ENCODE measurements around the gene ARHGAP31. TPM values are rescaled to one million over a fixed set of nuclear protein-coding genes. Genes with fewer than 3 reads are reported as not detected.

Gene ARHGAP31
- total RNA-seq, 1 donor from 2014 or later, result 23.7 TPM

DNA sequence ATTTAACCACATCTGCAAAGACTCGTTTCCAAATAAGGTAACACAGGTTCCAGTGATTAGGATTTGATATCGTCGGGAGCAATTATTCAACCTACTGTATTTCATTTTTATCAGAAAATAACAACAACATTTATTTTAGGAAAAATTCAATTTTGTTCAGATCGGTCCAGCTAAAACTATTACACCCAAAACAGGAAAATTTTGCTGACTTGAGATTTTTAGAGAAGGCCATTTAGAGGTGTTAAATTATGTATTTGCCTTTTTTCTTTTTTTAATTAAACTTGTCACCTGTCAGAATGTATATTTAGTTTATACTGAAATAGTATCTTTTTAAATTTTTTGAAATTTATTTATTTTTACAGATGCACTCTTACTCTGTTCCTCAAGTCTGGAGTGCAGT is 81.3 kb downstream of the ARHGAP31 start:
- H3K27ac Mint-ChIP-seq, result no peak overlapping the region
- no peak for ATAC-seq (ENCODE audit: low read depth)
- TF ChIP-seq, protein P1, sequence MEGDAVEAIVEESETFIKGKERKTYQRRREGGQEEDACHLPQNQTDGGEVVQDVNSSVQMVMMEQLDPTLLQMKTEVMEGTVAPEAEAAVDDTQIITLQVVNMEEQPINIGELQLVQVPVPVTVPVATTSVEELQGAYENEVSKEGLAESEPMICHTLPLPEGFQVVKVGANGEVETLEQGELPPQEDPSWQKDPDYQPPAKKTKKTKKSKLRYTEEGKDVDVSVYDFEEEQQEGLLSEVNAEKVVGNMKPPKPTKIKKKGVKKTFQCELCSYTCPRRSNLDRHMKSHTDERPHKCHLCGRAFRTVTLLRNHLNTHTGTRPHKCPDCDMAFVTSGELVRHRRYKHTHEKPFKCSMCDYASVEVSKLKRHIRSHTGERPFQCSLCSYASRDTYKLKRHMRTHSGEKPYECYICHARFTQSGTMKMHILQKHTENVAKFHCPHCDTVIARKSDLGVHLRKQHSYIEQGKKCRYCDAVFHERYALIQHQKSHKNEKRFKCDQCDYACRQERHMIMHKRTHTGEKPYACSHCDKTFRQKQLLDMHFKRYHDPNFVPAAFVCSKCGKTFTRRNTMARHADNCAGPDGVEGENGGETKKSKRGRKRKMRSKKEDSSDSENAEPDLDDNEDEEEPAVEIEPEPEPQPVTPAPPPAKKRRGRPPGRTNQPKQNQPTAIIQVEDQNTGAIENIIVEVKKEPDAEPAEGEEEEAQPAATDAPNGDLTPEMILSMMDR (IDR thresholded peaks at IDR 0.05), result no peak
- intact Hi-C loops (cut with micrococcal nuclease), result no loop called here
- peaks cover 2% of the 10 kb centered on the region for H3K9me3 Mint-ChIP-seq
- H3K36me3 Mint-ChIP-seq (ENCODE audit: low read depth), result peaks cover 11% of the 10 kb centered on the region
- DNase-seq, result no peak
- peaks cover 10% of the 10 kb centered on the region for H3K4me1 Mint-ChIP-seq
- POLR2A ChIA-PET, result no interaction called here
- H3K27me3 Mint-ChIP-seq, result no peaks in the 10 kb centered on the region
- no peak overlapping the region for H3K4me3 Mint-ChIP-seq
- CTCF ChIA-PET, result no interaction called here

DNA sequence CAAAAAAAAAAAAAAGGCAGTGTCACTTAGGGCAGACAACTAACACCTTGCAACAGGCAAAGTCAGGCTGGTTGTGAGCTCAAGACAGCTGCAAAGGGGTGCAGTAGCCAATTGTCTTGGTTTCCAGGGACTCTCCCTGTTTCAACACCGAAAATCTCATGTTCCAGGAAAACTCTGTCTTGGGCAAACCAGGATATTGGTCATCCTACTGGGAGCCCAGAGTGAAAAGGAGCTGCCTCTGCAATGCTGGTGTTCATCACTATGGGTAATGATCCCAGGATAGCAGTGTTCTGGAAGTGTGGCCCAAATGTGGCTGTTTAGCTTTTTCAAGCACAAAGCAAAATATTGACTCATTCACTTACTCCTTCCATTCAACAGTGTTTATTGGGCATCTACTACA is 82.6 kb downstream of the ARHGAP31 start:
- TF ChIP-seq, protein P1 (IDR thresholded peaks at IDR 0.05), result no peak
- H3K4me3 Mint-ChIP-seq, result no peak overlapping the region
- no peaks in the 10 kb centered on the region for H3K27me3 Mint-ChIP-seq
- peaks cover 10% of the 10 kb centered on the region for H3K4me1 Mint-ChIP-seq
- DNase-seq (no peak), ATAC-seq (ENCODE audit: low read depth) (no peak)
- POLR2A ChIA-PET, result no interaction called here
- peaks cover 1% of the 10 kb centered on the region for H3K9me3 Mint-ChIP-seq
- no peak overlapping the region for H3K27ac Mint-ChIP-seq
- intact Hi-C loops (cut with micrococcal nuclease), result no loop called here
- CTCF ChIA-PET, result no interaction called here
- H3K36me3 Mint-ChIP-seq (ENCODE audit: low read depth), result peaks cover 12% of the 10 kb centered on the region

DNA sequence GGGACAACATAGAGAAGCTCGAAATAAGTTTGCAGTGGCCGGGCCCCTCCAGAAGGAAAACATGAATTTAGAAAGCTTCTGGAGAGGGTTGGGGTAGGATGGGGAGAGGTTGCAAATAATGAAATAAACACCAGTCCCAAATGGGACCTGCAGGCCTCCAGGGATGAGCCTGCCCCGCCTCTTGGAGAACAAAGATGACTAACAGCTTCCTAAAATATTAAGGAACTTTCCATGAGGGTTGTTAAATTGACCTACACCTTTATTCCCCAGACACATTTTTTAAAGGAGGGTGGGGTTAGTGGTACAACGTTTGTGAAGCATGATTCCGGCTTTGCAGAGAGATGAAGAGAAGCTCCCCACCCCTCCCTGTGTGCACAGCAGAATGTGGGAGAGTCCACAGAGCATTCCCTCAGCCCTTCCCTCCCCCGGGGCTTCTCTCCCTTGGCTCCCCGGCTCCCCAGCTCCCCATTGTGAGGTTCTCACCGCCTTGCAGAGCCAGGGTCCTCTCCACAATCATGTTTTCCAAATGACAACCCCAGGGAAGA is 84.1 kb downstream of the ARHGAP31 start:
- TF ChIP-seq, protein P1 (IDR thresholded peaks at IDR 0.05), result no peak
- ATAC-seq (ENCODE audit: low read depth), result no peak
- H3K27ac Mint-ChIP-seq, result no peak overlapping the region
- H3K4me1 Mint-ChIP-seq, result peaks cover 10% of the 10 kb centered on the region
- peaks cover 20% of the 10 kb centered on the region for H3K36me3 Mint-ChIP-seq (ENCODE audit: low read depth)
- intact Hi-C loops (cut with micrococcal nuclease), result no loop called here
- no peak overlapping the region for H3K4me3 Mint-ChIP-seq
- CTCF ChIA-PET, result no interaction called here
- no peak for DNase-seq
- POLR2A ChIA-PET, result no interaction called here
- no peaks in the 10 kb centered on the region for H3K27me3 Mint-ChIP-seq
- H3K9me3 Mint-ChIP-seq, result no peaks in the 10 kb centered on the region

DNA sequence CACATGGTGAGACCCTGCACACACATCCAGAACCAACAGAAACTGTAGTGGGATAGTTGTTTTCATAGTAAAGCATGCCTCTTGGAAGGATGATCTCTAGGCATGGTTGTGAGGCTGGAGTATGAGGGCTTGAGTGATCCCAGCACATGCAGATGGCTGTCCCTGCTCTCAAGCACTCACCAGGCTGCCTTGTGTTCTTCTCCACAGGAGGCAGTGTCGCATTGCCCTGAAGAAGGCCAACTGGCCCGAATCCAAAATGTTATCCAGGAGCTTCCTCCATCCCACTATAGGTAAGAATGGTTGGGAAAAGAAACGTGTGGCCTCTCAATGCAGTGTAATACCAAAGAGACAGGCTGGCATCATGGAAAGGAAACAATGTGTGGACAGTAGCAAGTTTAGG is 86.5 kb downstream of the ARHGAP31 start:
- CTCF ChIA-PET, result no interaction called here
- intact Hi-C loops (cut with micrococcal nuclease), result no loop called here
- Mint-ChIP-seq H3K36me3 (ENCODE audit: low read depth) (peaks cover 26% of the 10 kb centered on the region), H3K4me3 (no peak overlapping the region), H3K4me1 (peaks cover 10% of the 10 kb centered on the region), H3K27ac (no peak overlapping the region), H3K27me3 (no peaks in the 10 kb centered on the region), H3K9me3 (no peaks in the 10 kb centered on the region)
- ATAC-seq (ENCODE audit: low read depth) (no peak), DNase-seq (no peak)
- POLR2A ChIA-PET, result no interaction called here
- TF ChIP-seq, protein P1 (IDR thresholded peaks at IDR 0.05), result no peak

DNA sequence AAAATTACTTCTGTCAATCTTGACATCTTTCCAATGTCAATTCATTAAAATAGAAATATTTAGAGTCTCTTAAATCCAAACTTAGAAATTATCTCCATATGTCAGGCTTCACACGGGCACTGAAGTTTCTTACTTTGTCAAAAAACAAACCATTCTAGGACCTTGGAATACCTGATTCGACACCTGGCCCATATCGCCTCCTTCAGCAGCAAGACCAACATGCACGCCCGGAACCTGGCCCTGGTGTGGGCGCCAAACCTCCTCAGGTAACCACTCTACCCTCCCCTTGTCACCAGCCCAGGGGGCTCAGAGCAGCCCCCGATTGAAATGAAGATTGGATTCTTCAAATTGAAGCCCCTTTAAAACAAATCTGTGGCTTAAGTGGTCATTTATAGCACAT is 88.0 kb downstream of the ARHGAP31 start:
- Mint-ChIP-seq H3K9me3 (no peaks in the 10 kb centered on the region), H3K36me3 (ENCODE audit: low read depth) (peaks cover 27% of the 10 kb centered on the region), H3K27ac (no peak overlapping the region), H3K27me3 (no peaks in the 10 kb centered on the region), H3K4me1 (peaks cover 10% of the 10 kb centered on the region), H3K4me3 (no peak overlapping the region)
- ATAC-seq (ENCODE audit: low read depth) (no peak), DNase-seq (no peak)
- intact Hi-C loops (cut with micrococcal nuclease), result no loop called here
- POLR2A ChIA-PET, result no interaction called here
- CTCF ChIA-PET, result no interaction called here
- TF ChIP-seq, protein P1 (IDR thresholded peaks at IDR 0.05), result no peak
